Measurements from ENCODE around the gene PROK1. TPM values are rescaled to one million over a fixed set of nuclear protein-coding genes. Genes with fewer than 3 reads are reported as not detected.

PROK1 gene
- total RNA-seq, 1 donor from 2014 or later: not detected

GRCh38 chr1:110487726-110488125, 36.8 kb downstream of the PROK1 start:
- Mint-ChIP-seq H3K36me3 (ENCODE audit: unreplicated experiment) (no peaks in the 10 kb centered on the region), H3K9me3 (ENCODE audit: unreplicated experiment) (peaks cover 2% of the 10 kb centered on the region), H3K27ac (ENCODE audit: unreplicated experiment) (no peak overlapping the region), H3K4me3 (ENCODE audit: unreplicated experiment) (no peak overlapping the region), H3K4me1 (ENCODE audit: low read depth, unreplicated experiment) (no peaks in the 10 kb centered on the region), H3K27me3 (ENCODE audit: unreplicated experiment) (peaks cover 2% of the 10 kb centered on the region)
- TF ChIP-seq CTCF (IDR thresholded peaks at IDR 0.05; ENCODE audit: partially characterized antibody, unreplicated experiment): no peak
- DNase-seq: no peak

GRCh38 chr1:110488161-110488560, 37.2 kb downstream of the PROK1 start:
- no peak for DNase-seq
- H3K27ac Mint-ChIP-seq (ENCODE audit: unreplicated experiment): no peak overlapping the region
- peaks cover 3% of the 10 kb centered on the region for H3K27me3 Mint-ChIP-seq (ENCODE audit: unreplicated experiment)
- H3K4me3 Mint-ChIP-seq (ENCODE audit: unreplicated experiment): no peak overlapping the region
- H3K9me3 Mint-ChIP-seq (ENCODE audit: unreplicated experiment): peaks cover 2% of the 10 kb centered on the region
- no peaks in the 10 kb centered on the region for H3K36me3 Mint-ChIP-seq (ENCODE audit: unreplicated experiment)
- H3K4me1 Mint-ChIP-seq (ENCODE audit: low read depth, unreplicated experiment): no peaks in the 10 kb centered on the region
- no peak for TF ChIP-seq CTCF (IDR thresholded peaks at IDR 0.05; ENCODE audit: partially characterized antibody, unreplicated experiment)

GRCh38 chr1:110488867-110489266, 37.9 kb downstream of the PROK1 start:
- no peak for DNase-seq

GRCh38 chr1:110489406-110489805, 38.5 kb downstream of the PROK1 start:
- Mint-ChIP-seq H3K4me3 (ENCODE audit: unreplicated experiment) (no peak overlapping the region), H3K27ac (ENCODE audit: unreplicated experiment) (no peak overlapping the region), H3K27me3 (ENCODE audit: unreplicated experiment) (peaks cover 10% of the 10 kb centered on the region), H3K36me3 (ENCODE audit: unreplicated experiment) (no peaks in the 10 kb centered on the region), H3K9me3 (ENCODE audit: unreplicated experiment) (peaks cover 3% of the 10 kb centered on the region), H3K4me1 (ENCODE audit: low read depth, unreplicated experiment) (no peaks in the 10 kb centered on the region)
- no peak for DNase-seq
- TF ChIP-seq CTCF (IDR thresholded peaks at IDR 0.05; ENCODE audit: partially characterized antibody, unreplicated experiment): no peak

More at GRCh38 chr1:110488867-110489266, 37.9 kb downstream of the PROK1 start:
- Mint-ChIP-seq H3K4me3 (ENCODE audit: unreplicated experiment) (no peak overlapping the region), H3K36me3 (ENCODE audit: unreplicated experiment) (no peaks in the 10 kb centered on the region), H3K27ac (ENCODE audit: unreplicated experiment) (no peak overlapping the region), H3K27me3 (ENCODE audit: unreplicated experiment) (peaks cover 10% of the 10 kb centered on the region), H3K4me1 (ENCODE audit: low read depth, unreplicated experiment) (no peaks in the 10 kb centered on the region), H3K9me3 (ENCODE audit: unreplicated experiment) (peaks cover 2% of the 10 kb centered on the region)
- TF ChIP-seq CTCF (IDR thresholded peaks at IDR 0.05; ENCODE audit: partially characterized antibody, unreplicated experiment): no peak

GRCh38 chr1:110489973-110490542, 39.1 kb downstream of the PROK1 start:
- Mint-ChIP-seq H3K36me3 (ENCODE audit: unreplicated experiment) (no peaks in the 10 kb centered on the region), H3K4me1 (ENCODE audit: low read depth, unreplicated experiment) (peaks cover 2% of the 10 kb centered on the region), H3K4me3 (ENCODE audit: unreplicated experiment) (no peak overlapping the region), H3K27me3 (ENCODE audit: unreplicated experiment) (peaks cover 10% of the 10 kb centered on the region), H3K9me3 (ENCODE audit: unreplicated experiment) (peaks cover 3% of the 10 kb centered on the region), H3K27ac (ENCODE audit: unreplicated experiment) (no peak overlapping the region)
- DNase-seq: no peak
- TF ChIP-seq CTCF (IDR thresholded peaks at IDR 0.05; ENCODE audit: partially characterized antibody, unreplicated experiment): no peak

All from glutamatergic neuron (in vitro differentiated cells).